ENCODE measurements around the gene CFAP69.

Gene CFAP69, protein sequence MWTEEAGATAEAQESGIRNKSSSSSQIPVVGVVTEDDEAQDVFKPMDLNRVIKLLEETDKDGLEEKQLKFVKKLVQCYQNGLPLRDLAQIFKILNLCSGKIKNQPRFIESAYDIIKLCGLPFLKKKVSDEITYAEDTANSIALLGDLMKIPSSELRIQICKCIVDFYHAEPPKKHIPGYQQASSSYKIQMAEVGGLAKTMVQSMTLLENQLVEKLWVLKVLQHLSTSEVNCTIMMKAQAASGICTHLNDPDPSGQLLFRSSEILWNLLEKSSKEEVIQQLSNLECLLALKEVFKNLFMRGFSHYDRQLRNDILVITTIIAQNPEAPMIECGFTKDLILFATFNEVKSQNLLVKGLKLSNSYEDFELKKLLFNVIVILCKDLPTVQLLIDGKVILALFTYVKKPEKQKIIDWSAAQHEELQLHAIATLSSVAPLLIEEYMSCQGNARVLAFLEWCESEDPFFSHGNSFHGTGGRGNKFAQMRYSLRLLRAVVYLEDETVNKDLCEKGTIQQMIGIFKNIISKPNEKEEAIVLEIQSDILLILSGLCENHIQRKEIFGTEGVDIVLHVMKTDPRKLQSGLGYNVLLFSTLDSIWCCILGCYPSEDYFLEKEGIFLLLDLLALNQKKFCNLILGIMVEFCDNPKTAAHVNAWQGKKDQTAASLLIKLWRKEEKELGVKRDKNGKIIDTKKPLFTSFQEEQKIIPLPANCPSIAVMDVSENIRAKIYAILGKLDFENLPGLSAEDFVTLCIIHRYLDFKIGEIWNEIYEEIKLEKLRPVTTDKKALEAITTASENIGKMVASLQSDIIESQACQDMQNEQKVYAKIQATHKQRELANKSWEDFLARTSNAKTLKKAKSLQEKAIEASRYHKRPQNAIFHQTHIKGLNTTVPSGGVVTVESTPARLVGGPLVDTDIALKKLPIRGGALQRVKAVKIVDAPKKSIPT

DNA sequence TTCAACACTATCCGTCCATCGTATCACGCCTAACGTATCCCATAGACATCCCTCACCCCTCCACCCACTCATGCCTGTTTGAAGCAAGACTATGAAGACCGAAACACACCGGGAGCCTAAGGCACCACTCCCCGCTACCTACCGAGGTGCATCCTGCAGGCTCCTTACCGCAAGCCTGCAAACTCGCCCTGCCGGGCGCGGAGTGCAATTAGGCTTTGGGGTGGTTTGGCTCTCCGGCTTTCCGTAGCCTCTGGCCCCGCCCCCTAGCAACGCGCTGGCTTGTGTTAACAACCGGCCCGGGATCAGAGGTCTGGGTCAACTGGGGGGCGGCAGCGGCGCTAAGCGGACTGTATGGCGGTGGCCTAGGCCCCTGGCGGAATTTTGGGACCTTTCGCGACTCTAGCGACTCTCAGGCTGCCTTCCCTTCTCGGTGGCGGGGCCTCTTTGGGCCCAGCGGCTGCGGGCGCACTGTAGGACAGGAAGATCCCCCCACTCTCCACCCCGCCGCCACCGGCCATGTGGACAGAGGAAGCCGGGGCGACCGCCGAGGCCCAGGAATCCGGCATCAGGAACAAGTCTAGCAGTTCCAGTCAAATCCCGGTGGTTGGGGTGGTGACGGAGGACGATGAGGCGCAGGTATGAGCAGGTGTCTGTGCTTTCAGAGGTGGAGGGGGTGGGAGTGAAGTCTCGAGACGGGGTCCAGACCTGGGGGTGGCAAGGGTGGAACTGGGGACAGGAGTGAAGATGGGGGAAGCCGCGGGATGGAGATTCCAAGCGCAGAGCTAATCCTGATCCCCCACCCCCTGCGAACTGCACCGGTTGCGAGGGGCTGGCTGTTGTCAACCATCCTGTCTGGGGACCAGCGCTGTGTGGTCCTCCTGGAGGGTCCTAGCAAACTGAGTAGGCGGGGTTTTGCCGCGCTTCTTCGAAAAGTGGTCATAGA lies at the start of gene CFAP69:
TSS of gene CFAP69 (plus strand) at position 266 of the 943 bp plus-strand sequence. CDS start at position 517, 251 bp downstream.
- in situ Hi-C loops (cut with HindIII; ENCODE audit: low sequenced_read_pairs), result no loop called here

DNA sequence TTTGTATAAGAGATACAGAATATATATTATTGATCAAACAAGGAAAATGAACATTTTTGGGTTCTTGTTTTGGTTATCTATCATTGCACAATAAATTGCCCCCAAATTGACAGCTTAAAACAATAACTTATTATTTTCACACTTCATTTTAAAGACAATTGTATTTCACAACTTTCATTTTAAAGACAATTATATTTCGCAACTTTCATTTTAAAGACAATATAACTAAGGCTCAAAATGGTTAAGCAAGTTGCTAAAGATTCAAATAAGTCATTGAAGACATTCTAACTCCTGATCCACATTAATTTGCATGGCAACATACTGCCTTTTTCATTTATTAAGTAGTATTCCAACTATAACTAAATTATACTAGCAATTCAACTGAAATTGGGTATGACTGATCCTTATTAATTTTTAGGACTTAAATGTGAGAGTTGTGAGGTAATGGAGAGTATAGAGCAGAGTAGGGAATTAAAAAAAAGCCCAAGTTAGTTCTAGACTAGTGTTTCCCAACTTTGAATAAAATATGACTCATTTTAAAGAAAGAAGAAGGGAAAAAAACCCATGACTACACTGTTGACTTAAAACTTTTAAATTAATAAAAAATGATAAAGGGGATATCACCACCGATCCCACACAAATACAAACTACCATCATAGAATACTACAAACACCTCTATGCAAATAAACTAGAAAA lies 43.3 kb upstream of the CFAP69 start:
- in situ Hi-C loops (cut with HindIII; ENCODE audit: low sequenced_read_pairs), result no loop called here

DNA sequence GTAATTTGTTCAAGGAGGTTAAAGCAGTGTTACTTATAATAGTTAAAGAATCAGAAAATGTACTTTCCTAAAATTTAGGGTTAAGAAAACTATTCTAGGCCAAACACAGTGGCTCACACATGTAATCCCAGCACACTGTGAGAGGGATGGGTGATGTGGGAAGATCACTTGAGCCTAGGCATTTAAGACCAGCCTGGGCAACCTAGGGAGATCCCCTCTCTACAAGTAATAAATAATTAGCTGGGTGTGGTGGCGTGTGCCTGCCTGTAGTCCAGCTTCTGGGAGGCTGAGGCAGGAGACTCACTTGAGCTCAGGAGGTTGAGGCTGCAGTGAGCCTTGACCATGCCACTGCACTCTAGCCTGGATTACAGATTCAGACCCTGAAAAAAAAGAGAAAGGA lies 37.0 kb upstream of the CFAP69 start:
- in situ Hi-C loops (cut with HindIII; ENCODE audit: low sequenced_read_pairs), result no loop called here

DNA sequence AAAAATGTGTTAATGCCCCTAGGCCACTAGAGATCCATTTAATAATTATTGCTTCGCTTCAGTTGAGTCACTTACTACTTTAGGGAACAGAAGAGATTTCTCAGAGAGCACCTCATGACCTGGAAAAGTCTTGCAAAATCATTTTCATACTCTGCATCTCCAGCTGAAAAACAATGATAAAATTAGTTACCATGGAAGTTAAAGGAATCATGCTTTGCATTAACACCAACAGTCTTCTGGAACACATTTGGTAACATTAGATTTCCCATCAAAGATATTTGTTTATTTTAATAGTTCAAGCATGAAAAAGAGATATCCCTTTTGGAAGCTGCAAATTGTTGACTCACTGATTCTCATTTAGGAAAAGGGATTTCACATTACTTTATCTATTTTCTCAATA lies 35.2 kb upstream of the CFAP69 start:
- in situ Hi-C loops (cut with HindIII; ENCODE audit: low sequenced_read_pairs), result no loop called here

DNA sequence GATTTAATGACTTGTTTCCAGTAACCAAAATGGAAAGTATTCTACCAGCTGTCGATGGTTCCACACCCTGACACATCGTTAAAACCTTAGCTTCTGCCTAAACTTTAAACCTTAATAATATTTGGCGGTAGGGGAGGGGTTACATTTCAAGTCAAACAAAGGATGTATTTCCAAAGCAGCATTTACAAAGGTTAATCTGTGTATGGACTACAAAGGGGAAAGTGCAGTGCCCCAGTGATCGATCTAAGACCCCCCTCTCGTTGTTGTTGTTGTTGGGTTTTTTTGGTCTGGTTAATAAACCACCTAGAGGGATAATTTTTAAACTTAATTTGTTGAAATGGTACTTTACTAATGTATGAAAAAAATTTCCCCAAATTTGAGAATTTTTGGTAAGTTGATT lies 34.5 kb upstream of the CFAP69 start:
- in situ Hi-C loops (cut with HindIII; ENCODE audit: low sequenced_read_pairs), result no loop called here

DNA sequence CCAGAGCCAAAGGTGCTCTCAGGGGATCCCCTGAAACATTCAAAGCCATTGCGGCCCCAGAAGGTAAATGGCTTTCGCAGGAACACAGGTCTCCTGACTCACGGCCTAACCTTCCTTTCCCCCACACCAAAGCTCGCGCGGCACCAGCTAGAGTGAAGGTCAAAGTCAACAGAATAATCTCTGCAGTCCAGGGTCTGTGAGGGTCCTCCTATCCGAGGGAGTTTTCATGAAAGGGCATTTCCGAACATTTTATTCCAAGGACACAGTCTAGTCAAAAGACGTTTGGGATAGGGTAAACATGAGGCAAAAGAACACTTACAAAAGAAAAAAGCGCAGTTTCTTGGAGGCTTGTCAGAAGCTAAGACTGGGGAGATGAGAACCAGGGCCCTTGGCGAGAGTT lies 34.0 kb upstream of the CFAP69 start:
- in situ Hi-C loops (cut with HindIII; ENCODE audit: low sequenced_read_pairs), result no loop called here

DNA sequence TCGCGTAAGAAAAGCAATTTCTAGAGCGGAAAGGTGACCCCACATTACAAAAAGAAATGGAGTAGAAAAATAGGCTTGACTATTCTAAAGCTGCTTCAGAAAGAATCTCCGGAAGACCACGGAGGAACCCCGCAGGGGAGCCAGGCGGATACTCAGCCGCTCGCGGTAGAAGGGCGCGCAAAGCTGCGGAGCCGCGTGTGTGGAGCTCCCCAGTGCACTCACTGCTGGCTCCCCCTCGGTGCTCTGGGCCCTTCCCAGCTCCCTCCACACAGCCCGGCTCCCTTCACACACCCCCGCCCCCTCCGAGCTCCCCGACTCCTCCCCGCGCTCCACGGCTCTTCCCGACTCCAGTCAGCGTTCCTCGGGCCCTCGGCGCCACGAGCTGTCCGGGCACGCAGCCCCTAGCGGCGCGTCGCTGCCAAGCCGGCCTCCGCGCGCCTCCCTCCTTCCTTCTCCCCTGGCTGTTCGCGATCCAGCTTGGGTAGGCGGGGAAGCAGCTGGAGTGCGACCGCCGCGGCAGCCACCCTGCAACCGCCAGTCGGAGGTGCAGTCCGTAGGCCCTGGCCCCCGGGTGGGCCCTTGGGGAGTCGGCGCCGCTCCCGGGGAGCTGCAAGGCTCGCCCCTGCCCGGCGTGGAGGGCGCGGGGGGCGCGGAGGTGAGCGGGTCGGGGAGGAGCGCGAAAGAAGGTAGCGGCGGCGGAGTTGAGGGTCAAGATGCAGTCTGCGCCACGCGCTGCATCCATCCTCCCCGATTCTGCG lies 33.4 kb upstream of the CFAP69 start, which contains the start of gene STEAP2:
TSS of gene STEAP2 (plus strand) at position 350 of the 758 bp plus-strand sequence. CDS start 13,343 bp downstream, outside the sequence.
- in situ Hi-C loops (cut with HindIII; ENCODE audit: low sequenced_read_pairs), result no loop called here

DNA sequence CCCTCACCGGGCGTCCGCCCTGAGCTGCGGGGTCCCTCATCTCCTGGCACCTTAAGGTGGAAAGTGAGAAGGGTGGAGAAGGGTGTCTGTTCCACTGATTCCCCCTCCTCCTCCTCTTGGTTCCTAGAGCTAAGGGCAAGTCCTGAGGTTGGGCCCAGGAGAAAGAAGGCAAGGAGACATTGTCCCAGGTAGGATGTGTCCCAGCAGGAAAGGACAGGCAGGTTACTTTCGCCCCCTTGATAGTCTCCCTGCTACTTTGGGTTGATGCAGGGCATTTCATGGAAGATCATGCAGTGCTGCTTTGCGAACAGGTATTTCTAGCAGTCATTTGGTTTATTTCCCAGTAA lies 32.9 kb upstream of the CFAP69 start:
- in situ Hi-C loops (cut with HindIII; ENCODE audit: low sequenced_read_pairs), result no loop called here

DNA sequence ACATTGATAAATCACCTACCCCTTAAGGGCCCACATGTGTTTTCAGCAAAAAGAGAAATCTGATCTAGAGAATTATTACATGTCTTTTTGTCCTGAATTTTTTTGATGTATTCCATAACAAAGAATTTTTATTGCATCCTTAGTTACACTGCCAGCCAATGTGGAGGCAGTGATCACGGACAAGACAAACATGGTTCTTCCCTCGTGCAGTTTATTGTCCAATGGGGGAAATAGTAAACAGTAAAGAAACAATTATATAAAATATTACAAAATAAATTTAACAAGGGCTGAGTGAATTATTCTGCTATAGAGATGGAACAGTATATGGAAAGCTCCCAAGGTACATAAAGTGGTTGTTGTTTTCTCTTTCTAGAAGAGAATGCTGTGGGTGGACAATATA lies 31.5 kb upstream of the CFAP69 start:
- in situ Hi-C loops (cut with HindIII; ENCODE audit: low sequenced_read_pairs), result no loop called here

DNA sequence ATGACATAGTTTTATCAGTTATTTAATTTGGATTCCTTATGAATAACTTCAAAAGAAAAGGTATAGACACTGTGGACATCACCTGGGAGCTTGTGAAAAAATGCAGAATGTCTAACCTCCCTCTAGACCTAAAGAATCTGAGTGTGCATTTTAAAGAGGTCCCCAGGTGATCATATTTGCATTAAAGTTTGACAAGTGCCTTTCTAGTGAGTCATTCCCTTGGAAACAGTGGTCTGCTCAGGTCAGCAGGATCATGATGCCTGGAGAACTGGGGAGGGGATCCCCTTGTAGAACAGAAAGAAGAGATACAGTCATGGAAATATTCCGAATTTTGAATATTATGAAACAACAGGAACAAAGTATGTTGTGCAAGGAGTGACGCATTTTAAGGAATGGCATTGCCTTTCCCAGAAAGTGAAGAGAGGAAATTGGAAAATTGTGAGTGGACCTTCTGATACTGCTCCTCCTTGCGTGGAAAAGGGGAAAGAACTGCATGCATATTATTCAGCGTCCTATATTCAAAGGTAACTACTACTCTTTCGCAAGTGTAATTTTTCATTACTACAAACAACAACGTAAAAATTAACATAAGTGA lies 28.8 kb upstream of the CFAP69 start:
- in situ Hi-C loops (cut with HindIII; ENCODE audit: low sequenced_read_pairs), result no loop called here

DNA sequence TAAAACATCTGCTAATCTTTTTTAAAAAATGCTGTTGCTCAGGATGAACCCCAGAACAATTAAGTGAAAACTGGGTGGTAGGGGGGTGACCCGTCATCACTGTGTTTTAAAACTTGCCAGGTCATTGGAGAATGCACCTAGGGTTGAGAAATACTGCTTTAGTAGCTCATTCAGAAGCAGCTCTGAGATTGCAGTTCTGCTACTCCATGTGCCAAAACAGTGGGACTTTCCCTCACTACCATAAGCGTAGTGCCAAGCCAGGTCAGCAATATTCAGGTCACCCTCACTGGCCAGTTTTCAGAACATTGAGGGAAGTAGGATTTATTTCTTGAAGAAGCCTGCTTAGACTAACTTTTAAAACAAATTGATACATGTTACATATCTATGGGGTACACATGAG lies 28.2 kb upstream of the CFAP69 start:
- in situ Hi-C loops (cut with HindIII; ENCODE audit: low sequenced_read_pairs), result no loop called here

DNA sequence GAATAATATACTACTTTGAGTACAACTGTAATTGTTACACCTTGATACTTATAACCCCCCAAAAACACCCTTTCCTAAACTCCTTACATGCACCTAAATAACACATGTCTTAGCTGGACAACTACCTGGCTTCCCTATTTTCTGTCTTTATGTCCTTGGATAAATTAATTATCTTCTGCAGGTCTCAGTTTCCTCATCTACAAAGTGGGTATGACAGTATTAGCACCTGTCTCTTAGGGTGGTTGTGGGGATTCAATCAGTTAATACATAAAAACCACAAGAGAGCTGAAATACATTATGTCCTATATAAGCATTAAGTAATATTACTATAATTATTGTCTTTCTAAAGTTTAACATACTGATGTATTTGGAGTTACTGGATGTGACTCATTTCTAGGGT lies 22.6 kb upstream of the CFAP69 start:
- in situ Hi-C loops (cut with HindIII; ENCODE audit: low sequenced_read_pairs), result no loop called here

DNA sequence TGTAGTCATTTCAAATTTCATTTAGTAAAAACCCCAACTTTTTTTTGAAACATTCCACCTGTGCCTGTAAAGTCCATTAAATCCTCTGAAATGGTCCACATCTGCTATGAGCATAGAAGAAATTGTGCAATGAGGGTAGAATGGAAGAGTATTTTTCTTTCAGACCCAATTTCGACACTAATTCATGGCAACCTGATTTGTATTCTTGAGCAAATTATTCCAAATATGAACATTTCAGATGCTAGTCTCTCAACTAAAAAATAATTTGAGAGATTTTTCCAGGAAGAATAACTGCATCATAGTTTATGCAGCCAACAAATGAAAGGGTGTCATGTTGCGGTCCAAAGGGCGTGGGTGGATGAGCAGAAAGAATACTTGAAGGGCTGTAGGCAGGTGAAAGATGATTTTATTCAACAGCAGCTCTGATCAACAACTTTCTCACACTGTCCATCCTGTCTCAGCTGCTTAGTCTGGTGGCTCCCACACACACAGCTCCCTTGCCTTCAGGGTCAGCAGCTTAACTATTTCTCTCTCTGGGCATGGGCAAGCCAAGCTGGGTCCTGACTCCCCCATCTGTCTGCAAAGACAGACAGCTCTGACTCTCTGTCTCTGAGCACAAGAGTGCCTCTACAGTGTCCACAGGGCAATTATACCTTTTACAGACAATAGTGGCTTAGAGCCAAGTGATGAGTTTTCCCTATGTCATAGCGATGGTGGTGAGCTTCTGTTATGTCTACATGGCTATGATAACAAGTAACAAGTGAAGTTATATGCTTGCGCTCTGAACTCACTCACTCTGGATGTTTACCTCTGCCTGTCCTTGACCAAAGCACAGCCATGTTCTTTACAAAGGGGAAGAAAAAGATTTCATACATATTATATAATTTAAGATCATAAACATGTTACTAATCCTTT lies 21.9 kb upstream of the CFAP69 start:
- in situ Hi-C loops (cut with HindIII; ENCODE audit: low sequenced_read_pairs), result no loop called here

DNA sequence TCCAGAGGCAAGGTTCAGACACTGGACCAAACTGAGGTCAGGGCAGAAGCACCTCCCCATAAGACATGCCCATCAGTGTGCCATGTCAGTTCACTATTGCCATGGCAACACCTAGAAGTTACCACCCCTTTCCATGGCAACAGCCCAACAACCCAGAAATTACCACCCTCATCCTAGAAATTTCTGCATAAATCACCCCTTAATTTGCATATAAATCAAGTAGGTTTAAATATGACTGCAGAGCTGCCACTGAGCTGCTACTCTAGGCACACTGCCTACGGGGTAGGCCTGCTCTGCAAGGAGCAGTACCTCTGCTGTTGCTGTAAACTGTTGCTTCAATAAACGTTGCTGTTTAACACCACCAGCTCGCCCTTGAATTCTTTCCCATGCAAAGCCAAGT lies 20.8 kb upstream of the CFAP69 start:
- in situ Hi-C loops (cut with HindIII; ENCODE audit: low sequenced_read_pairs), result no loop called here

DNA sequence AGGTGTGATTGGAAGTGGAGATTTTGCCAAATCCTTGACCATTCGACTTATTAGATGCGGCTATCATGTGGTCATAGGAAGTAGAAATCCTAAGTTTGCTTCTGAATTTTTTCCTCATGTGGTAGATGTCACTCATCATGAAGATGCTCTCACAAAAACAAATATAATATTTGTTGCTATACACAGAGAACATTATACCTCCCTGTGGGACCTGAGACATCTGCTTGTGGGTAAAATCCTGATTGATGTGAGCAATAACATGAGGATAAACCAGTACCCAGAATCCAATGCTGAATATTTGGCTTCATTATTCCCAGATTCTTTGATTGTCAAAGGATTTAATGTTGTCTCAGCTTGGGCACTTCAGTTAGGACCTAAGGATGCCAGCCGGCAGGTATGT lies 19.8 kb upstream of the CFAP69 start:
- in situ Hi-C loops (cut with HindIII; ENCODE audit: low sequenced_read_pairs), result no loop called here

DNA sequence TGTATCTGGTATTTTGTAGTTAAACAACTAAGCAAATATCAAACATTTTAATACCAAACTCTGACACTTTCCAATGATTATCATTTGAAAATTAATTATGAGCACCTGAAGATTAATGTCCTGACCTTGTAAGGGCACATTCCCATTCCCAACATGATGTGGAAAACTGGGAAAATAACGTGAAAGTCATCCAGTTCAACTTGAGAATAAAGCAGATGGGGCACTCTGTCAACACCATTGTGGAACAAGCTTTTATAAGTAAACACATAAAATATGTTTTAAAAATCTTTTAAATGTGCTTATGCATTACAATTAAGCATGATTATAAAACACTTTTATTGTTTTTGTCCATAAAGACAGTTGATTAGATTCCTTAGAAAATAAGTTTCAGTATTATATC lies 19.4 kb upstream of the CFAP69 start:
- in situ Hi-C loops (cut with HindIII; ENCODE audit: low sequenced_read_pairs), result no loop called here

DNA sequence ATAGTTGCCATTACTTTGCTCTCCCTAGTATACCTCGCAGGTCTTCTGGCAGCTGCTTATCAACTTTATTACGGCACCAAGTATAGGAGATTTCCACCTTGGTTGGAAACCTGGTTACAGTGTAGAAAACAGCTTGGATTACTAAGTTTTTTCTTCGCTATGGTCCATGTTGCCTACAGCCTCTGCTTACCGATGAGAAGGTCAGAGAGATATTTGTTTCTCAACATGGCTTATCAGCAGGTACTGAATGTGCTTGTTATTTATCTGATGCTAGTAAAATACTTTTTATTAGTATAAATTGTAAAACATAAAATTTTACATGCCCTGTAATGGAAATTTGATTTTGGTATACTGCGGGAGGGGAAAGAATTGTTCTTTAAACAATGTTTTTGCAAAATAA lies 17.7 kb upstream of the CFAP69 start:
- in situ Hi-C loops (cut with HindIII; ENCODE audit: low sequenced_read_pairs), result no loop called here

DNA sequence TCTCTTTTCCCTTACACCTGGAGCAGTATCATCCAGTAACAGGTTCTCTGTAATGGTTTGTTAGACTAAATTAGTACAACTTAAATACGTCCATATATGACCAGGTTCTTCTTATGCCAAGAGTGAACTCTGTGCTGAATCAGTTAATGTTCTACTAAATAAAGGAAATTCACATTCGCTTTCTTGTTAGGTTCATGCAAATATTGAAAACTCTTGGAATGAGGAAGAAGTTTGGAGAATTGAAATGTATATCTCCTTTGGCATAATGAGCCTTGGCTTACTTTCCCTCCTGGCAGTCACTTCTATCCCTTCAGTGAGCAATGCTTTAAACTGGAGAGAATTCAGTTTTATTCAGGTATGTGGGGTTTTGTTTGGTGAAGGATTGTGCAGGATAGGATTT lies 15.3 kb upstream of the CFAP69 start:
- in situ Hi-C loops (cut with HindIII; ENCODE audit: low sequenced_read_pairs), result no loop called here
